SU-DHL-6 (cell line): Measurements from ENCODE around the gene KDM2B.

Source experiments
- H2AFZ ChIP-seq: fragments of 200-600 bp; sonication (generic); 2 replicates; pipeline ENCODE4 v1.6.1; 2014; ENCODE audit warnings: low read depth, mild to moderate bottlenecking, moderate library complexity, mixed read lengths, antibody characterized with exemption, low read length; ENCODE audit not compliant: severe bottlenecking
- H3F3A ChIP-seq: fragments of 200-600 bp; shearing (Covaris generic); 2 replicates; pipeline ENCODE4 v1.6.0; 2016; ENCODE audit warnings: antibody characterized with exemption, mild to moderate bottlenecking; ENCODE audit not compliant: insufficient read depth
- H3K27ac ChIP-seq: fragments of 200-600 bp; sonication (generic); 2 replicates; pipeline ENCODE4 v1.5.1; 2016; ENCODE audit warnings: low read depth, mild to moderate bottlenecking, low read length, moderate library complexity, mixed read lengths
- H3K27me3 ChIP-seq: fragments of 200-600 bp; sonication (generic), shearing (Covaris generic); 2 replicates; pipeline ENCODE4 v1.6.0; 2014; ENCODE audit warnings: mild to moderate bottlenecking, low read length
- H3K36me3 ChIP-seq: fragments of 200-600 bp; sonication (generic); 2 replicates; pipeline ENCODE4 v1.6.1; 2014; ENCODE audit warnings: mild to moderate bottlenecking, low read length, mixed read lengths
- H3K4me2 ChIP-seq: fragments of 300-600, 200-600 bp; shearing (Covaris generic), sonication (generic); 2 replicates; pipeline ENCODE4 v1.6.0; 2014; ENCODE audit warnings: low read length, low read depth, mild to moderate bottlenecking; ENCODE audit not compliant: poor library complexity, severe bottlenecking
- H3K4me3 ChIP-seq: fragments of 200-600 bp; sonication (generic); 2 replicates; pipeline ENCODE4 v1.5.1; 2014; ENCODE audit warnings: antibody characterized with exemption, low read length, mild to moderate bottlenecking, mixed read lengths; ENCODE audit not compliant: insufficient read depth, poor library complexity, severe bottlenecking
- H3K79me2 ChIP-seq: fragments of 200-600 bp; sonication (generic); 2 replicates; pipeline ENCODE4 v1.6.1; 2014; ENCODE audit warnings: mild to moderate bottlenecking, low read length, moderate library complexity; ENCODE audit not compliant: insufficient read depth
- H3K9ac ChIP-seq: fragments of 200-600 bp; sonication (generic); 2 replicates; pipeline ENCODE4 v1.7.0; 2014; ENCODE audit warnings: mild to moderate bottlenecking, low read length
- H3K9me2 ChIP-seq: fragments of 200-600 bp; sonication (generic); replicated peaks from 2 replicates; pipeline ENCODE4 v1.6.1; 2014; ENCODE audit warnings: low read length; ENCODE audit not compliant: insufficient read depth
- H3K9me3 ChIP-seq: fragments of 200-600 bp; sonication (generic); 2 replicates; pipeline ENCODE4 v1.6.1; 2014; ENCODE audit warnings: low read length, mixed read lengths; ENCODE audit not compliant: insufficient read depth
- H4K20me1 ChIP-seq: fragments of 200-600 bp; sonication (generic); 2 replicates; pipeline ENCODE4 v1.6.1; 2014; ENCODE audit warnings: low read depth, mild to moderate bottlenecking, antibody characterized with exemption, low read length, moderate library complexity, mixed read lengths
- CTCF ChIP-seq: fragments of 200-600 bp; sonication (generic); IDR thresholded peaks from one replicate; pipeline ENCODE4 v1.5.1; 2017; ENCODE audit warnings: antibody characterized with exemption, mild to moderate bottlenecking, low read length, moderate library complexity; ENCODE audit not compliant: insufficient read depth, poor library complexity, severe bottlenecking
- EZH2phosphoT487 ChIP-seq: fragments of 200-600 bp; sonication (generic), shearing (Covaris generic); conservative IDR thresholded peaks from 2 replicates; pipeline ENCODE4 v1.6.1; 2018; ENCODE audit warnings: mild to moderate bottlenecking, antibody characterized with exemption, low read length, moderate library complexity, mixed read lengths

Gene KDM2B

GRCh38 chr12:121417847-121418246 is 163.0 kb downstream of the KDM2B start:
- Histone ChIP-seq H3K27me3 (no peaks in the 10 kb centered on the region), H2AFZ (no peak overlapping the region), H3K9me2 (no peaks in the 10 kb centered on the region), H3K27ac (no peak overlapping the region), H3K4me2 (no peak overlapping the region), H3K79me2 (peaks cover 14% of the 10 kb centered on the region), H3K9ac (no peak overlapping the region), H3K4me3 (no peak overlapping the region), H3K36me3 (peaks cover 16% of the 10 kb centered on the region; the same call in 1 of the 2 replicates), H4K20me1 (no peaks in the 10 kb centered on the region), H3K9me3 (no peaks in the 10 kb centered on the region), H3F3A (peaks cover 8% of the 10 kb centered on the region)
- TF ChIP-seq EZH2phosphoT487, result no peak
- no peak for TF ChIP-seq CTCF

- no peaks in the 10 kb centered on the region for H4K20me1 ChIP-seq
- no peak overlapping the region for H2AFZ ChIP-seq
- no peak overlapping the region for H3K4me2 ChIP-seq
- H3K79me2 ChIP-seq, result peaks cover 33% of the 10 kb centered on the region
- no peaks in the 10 kb centered on the region for H3K9me2 ChIP-seq
- no peak overlapping the region for H3K27ac ChIP-seq
- H3F3A ChIP-seq, result 0 out of 2 replicates have a peak, but pooled peaks cover 3% of the 10 kb centered on the region
- H3K9ac ChIP-seq, result no peak overlapping the region
- H3K36me3 ChIP-seq, result peaks cover 6% of the 10 kb centered on the region; the same call in 1 of the 2 replicates
- no peaks in the 10 kb centered on the region for H3K9me3 ChIP-seq
- TF ChIP-seq EZH2phosphoT487 (no peak), CTCF (no peak)
- no peaks in the 10 kb centered on the region for H3K27me3 ChIP-seq
- no peak overlapping the region for H3K4me3 ChIP-seq
Observed at GRCh38 chr12:121413917-121414316, 166.9 kb downstream of the KDM2B start.

- Histone ChIP-seq H3F3A (peaks cover 10% of the 10 kb centered on the region), H3K27ac (no peak overlapping the region), H3K27me3 (no peaks in the 10 kb centered on the region), H3K4me3 (no peak overlapping the region), H3K79me2 (peaks cover 78% of the 10 kb centered on the region), H3K9me3 (no peaks in the 10 kb centered on the region), H3K9ac (no peak overlapping the region), H3K9me2 (no peaks in the 10 kb centered on the region), H3K36me3 (peaks cover 18% of the 10 kb centered on the region), H4K20me1 (peaks cover 11% of the 10 kb centered on the region; the same call in 1 of the 2 replicates), H3K4me2 (no peak overlapping the region), H2AFZ (no peak overlapping the region)
- TF ChIP-seq CTCF (no peak), EZH2phosphoT487 (no peak)
Observed at GRCh38 chr12:121405211-121405610, 175.6 kb downstream of the KDM2B start.

- Histone ChIP-seq H3K36me3 (peaks cover 18% of the 10 kb centered on the region), H3K9me3 (no peaks in the 10 kb centered on the region), H4K20me1 (peaks cover 11% of the 10 kb centered on the region; the same call in 1 of the 2 replicates), H3K9ac (no peak overlapping the region), H2AFZ (no peak overlapping the region), H3K27me3 (no peaks in the 10 kb centered on the region), H3K9me2 (no peaks in the 10 kb centered on the region), H3K79me2 (peaks cover 79% of the 10 kb centered on the region), H3K27ac (no peak overlapping the region), H3K4me2 (no peak overlapping the region), H3K4me3 (no peak overlapping the region), H3F3A (peaks cover 10% of the 10 kb centered on the region)
- TF ChIP-seq CTCF (no peak), EZH2phosphoT487 (no peak)
Observed at GRCh38 chr12:121404734-121405133, 176.1 kb downstream of the KDM2B start.
